Muscle of leg (tissue), 11 donors: Measurements from ENCODE around the gene SPCS3. TPM values are rescaled to one million over a fixed set of nuclear protein-coding genes. Genes with fewer than 3 reads are reported as not detected.
"Not testable (repeated sequence)": the region's sequence is repeated elsewhere in the genome, so short reads cannot be mapped to it uniquely, and the experiment has no call there.

Experiments used
- DNase-seq: peaks from one replicate; pipeline ENCODE4 v3.0.0; 2013
- H3K27ac ChIP-seq: one replicate; pipeline ENCODE4 v1.5.1; 2013; ENCODE audit warnings: mild to moderate bottlenecking, low read length, control low read depth
- H3K27me3 ChIP-seq: one replicate; pipeline ENCODE4 v1.6.1; 2013; ENCODE audit warnings: low read length; ENCODE audit not compliant: control insufficient read depth, insufficient read depth
- H3K36me3 ChIP-seq: one replicate; pipeline ENCODE4 v1.6.1; 2013; ENCODE audit warnings: low read length; ENCODE audit not compliant: control insufficient read depth, insufficient read depth
- H3K4me1 ChIP-seq: one replicate; pipeline ENCODE4 v1.6.1; 2013; ENCODE audit warnings: low read length; ENCODE audit not compliant: control insufficient read depth, insufficient read depth
- H3K4me3 ChIP-seq: one replicate; pipeline ENCODE4 v1.5.1; 2013; ENCODE audit warnings: low read length, control low read depth
- H3K9me3 ChIP-seq: replicated peaks from 2 replicates; pipeline ENCODE4 v1.6.1; 2013; ENCODE audit warnings: low read depth, low read length; ENCODE audit not compliant: control insufficient read depth
- WGBS: methylation state at CpG from one replicate; pipeline ENCODE4 v1.1.5; 2013; ENCODE audit warnings: missing lambda C conversion rate; ENCODE audit not compliant: insufficient coverage; 5-methylcytosine and 5-hydroxymethylcytosine counted together
- polyA plus RNA-seq, 8 donors: library from polyadenylated mRNA; unstranded; fragments of 120-200 nt; gene quantifications; one replicate each; pipeline versions ENCODE4 v1.2.1 to v1.2.3, GENCODE V29; 2013; ENCODE audit warnings: inconsistent platforms in 1 of 8, low replicate concordance in 1 of 8; ENCODE audit not compliant: insufficient read length in 8 of 8, insufficient read depth in 1 of 8
- total RNA-seq: library from RNA; stranded (reverse); fragments of 120-200 nt; gene quantifications from one replicate; pipeline ENCODE4 v1.2.4, GENCODE V29; 2013

Gene SPCS3
- total and polyA plus RNA-seq, 9 donors = 43.0 to 70.4 (median 55.6) TPM

DNA sequence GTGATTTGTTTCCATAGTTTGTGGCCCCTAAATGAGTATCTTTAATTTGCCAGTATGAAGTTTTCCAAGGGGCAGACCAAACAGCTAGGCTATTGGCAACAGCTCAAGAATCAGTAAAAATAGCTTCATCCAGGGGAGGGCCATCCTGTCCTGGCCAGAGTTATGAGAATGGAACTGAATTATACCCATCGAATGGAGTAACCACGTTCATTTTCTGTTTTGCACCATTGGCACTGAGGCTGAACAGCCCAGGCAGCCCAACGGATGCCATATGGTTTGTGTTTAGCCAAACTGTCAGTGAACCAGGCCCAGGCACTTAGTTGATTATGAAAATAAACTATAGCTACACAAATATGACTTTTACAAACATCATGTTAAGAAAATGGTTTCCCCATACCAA lies 33.0 kb upstream of the SPCS3 start:
- DNase-seq = no peak
- WGBS = 86% methylated on average over 1 of the region's 3 CpGs
- H3K36me3 ChIP-seq = no peaks in the 10 kb centered on the region
- no peaks in the 10 kb centered on the region for H3K9me3 ChIP-seq
- no peak overlapping the region for H3K27ac ChIP-seq
- H3K4me3 ChIP-seq = no peak overlapping the region
- H3K27me3 ChIP-seq = no peaks in the 10 kb centered on the region
- H3K4me1 ChIP-seq = no peaks in the 10 kb centered on the region

DNA sequence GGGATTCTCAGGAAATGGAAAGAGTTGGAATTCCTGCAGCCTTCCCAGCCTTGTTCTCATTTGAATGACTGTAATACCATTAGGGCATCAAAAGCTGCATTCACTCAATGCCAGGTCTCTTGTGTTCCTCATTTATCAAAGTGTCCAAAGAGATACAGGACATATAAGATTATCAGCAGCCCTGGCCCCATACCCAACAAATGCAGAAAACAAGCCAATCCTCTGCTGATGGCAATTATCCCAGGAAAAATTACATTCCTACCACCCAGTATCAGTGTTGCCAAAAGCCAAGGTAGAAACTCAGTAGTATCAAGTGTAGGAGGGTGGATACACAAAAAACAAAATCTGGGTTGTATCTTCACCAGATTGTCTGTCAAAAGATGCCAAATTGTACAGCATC lies 32.2 kb upstream of the SPCS3 start:
- no peak for DNase-seq
- no peaks in the 10 kb centered on the region for H3K27me3 ChIP-seq

GRCh38 chr4:176288020-176288419 lies 31.7 kb upstream of the SPCS3 start:
- H3K4me3 ChIP-seq = no peak overlapping the region
- no peak overlapping the region for H3K27ac ChIP-seq
- no peaks in the 10 kb centered on the region for H3K36me3 ChIP-seq
- no peak for DNase-seq
- H3K4me1 ChIP-seq = no peaks in the 10 kb centered on the region
- H3K9me3 ChIP-seq = no peaks in the 10 kb centered on the region
- no peaks in the 10 kb centered on the region for H3K27me3 ChIP-seq

More for the DNA sequence above, 32.2 kb upstream of the SPCS3 start:
- Histone ChIP-seq H3K4me1 (no peaks in the 10 kb centered on the region), H3K9me3 (no peaks in the 10 kb centered on the region), H3K36me3 (no peaks in the 10 kb centered on the region), H3K27ac (no peak overlapping the region), H3K4me3 (no peak overlapping the region)

DNA sequence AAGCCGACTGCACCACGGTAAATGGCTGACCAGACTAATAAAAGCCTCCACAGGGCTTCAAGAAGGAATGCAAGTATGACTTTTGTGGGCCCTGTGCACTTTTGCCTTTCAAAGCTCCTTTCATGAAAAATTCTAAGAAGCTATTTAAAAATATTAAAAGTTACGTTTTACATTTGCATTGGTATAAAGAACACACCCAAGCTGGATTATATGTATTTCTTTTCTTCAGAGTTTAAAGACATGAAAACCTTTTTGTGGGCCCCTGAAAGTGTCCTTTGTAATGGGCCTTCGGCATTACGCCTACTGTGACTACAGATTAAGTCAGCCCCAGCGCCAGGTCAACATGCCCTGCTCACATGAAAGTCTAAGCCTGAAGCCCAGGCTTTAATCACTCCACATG lies 30.2 kb upstream of the SPCS3 start:
- 100% methylated on average over 2 of the region's 6 CpGs for WGBS
- H3K4me3 ChIP-seq = no peak overlapping the region
- no peaks in the 10 kb centered on the region for H3K4me1 ChIP-seq
- H3K27ac ChIP-seq = no peak overlapping the region
- no peaks in the 10 kb centered on the region for H3K9me3 ChIP-seq
- no peaks in the 10 kb centered on the region for H3K27me3 ChIP-seq
- DNase-seq = no peak
- no peaks in the 10 kb centered on the region for H3K36me3 ChIP-seq

DNA sequence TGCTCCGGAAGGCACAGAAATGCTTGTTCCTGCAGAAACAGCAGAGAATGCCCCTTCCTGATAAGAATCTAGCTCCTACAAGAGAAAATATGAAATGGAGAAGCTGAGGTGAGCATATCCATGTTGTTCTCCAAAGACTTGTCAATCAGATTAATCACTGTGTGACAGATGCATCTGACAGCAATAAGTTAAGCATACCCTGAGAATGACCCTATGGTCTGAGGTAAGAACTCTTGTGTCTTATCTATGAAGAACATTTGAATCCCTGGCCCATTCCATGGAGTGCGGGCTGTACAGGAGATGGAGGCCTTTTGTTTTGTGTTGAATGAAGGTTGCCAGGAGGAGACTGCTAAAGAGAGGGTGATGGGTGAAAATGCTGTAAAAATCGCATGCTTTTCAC lies 29.2 kb upstream of the SPCS3 start:
- Histone ChIP-seq H3K27me3 (no peaks in the 10 kb centered on the region), H3K4me1 (no peaks in the 10 kb centered on the region), H3K36me3 (no peaks in the 10 kb centered on the region), H3K4me3 (no peak overlapping the region), H3K9me3 (no peaks in the 10 kb centered on the region), H3K27ac (no peak overlapping the region)
- DNase-seq = no peak
- no CpG with 5 or more reads among the region's 3 CpGs for WGBS

- no CpG with 5 or more reads among the region's 3 CpGs for WGBS
- Histone ChIP-seq H3K27me3 (no peaks in the 10 kb centered on the region), H3K9me3 (no peaks in the 10 kb centered on the region), H3K4me3 (no peak overlapping the region), H3K4me1 (no peaks in the 10 kb centered on the region), H3K36me3 (no peaks in the 10 kb centered on the region), H3K27ac (no peak overlapping the region)
- no peak for DNase-seq
These were observed 28.0 kb upstream of the SPCS3 start for GRCh38 chr4:176291748-176292147.

- Histone ChIP-seq H3K36me3 (no peaks in the 10 kb centered on the region), H3K4me1 (no peaks in the 10 kb centered on the region), H3K27ac (no peak overlapping the region), H3K27me3 (no peaks in the 10 kb centered on the region), H3K9me3 (no peaks in the 10 kb centered on the region), H3K4me3 (no peak overlapping the region)
- WGBS = no CpG with 5 or more reads among the region's 1 CpG
- DNase-seq = no peak
These were observed 26.8 kb upstream of the SPCS3 start for GRCh38 chr4:176292920-176293319.

- H3K9me3 ChIP-seq = no peaks in the 10 kb centered on the region
- whole genome bisulfite sequencing = no CpG with 5 or more reads among the region's 1 CpG
These were observed 26.1 kb upstream of the SPCS3 start for GRCh38 chr4:176293660-176294059.

DNA sequence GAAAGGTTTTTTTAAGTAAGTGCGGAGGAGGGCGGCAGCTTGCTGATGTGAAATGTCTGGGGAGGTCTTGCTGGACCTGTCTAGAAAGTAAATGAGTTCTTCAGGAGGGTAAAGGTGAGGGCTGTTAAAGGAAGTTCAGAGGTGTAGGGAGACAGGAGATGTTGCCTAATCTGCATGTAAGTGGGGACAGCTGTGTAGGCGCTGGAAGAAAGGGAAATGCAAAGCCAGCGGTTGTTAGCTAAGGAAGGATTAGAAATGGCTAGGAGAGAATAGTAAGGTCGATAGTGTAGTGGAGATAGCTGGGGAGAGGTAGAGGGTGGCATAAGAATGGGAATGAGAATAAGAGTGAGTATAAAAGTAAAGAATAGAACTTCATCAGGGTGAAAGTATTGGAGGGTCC lies 23.9 kb upstream of the SPCS3 start:
- H3K27me3 ChIP-seq, H3K4me1 ChIP-seq, H3K9me3 ChIP-seq, H3K4me3 ChIP-seq, H3K27ac ChIP-seq, DNase-seq, H3K36me3 ChIP-seq: not testable (repeated sequence)
- WGBS = 63% methylated on average over 3 of the region's 5 CpGs

More at GRCh38 chr4:176293660-176294059, 26.1 kb upstream of the SPCS3 start:
- Histone ChIP-seq H3K4me1 (no peaks in the 10 kb centered on the region), H3K27me3 (no peaks in the 10 kb centered on the region), H3K27ac (no peak overlapping the region), H3K4me3 (no peak overlapping the region), H3K36me3 (no peaks in the 10 kb centered on the region)
- DNase-seq = no peak

DNA sequence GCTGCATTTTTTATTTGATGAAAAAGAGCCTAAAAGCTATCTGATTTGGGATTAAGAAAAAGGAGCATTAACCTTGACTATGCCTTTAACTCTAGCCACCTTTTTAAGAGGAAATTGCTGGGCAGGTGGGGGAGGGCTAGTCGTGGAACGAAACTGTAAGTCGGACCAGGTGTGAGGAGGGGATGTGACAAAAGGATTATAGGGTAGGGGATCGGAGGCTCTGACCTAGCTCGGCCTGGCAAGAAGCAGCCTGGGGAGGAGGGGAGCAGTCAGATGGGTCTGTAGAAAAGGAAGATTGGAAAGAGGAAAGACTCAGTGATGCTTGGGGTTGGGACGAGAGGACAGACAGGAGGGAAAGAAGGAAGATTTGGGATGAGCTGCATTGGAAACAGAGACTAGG lies 21.1 kb upstream of the SPCS3 start:
- Histone ChIP-seq H3K36me3 (no peaks in the 10 kb centered on the region), H3K9me3 (no peaks in the 10 kb centered on the region), H3K4me1 (no peaks in the 10 kb centered on the region), H3K4me3 (no peak overlapping the region), H3K27me3 (no peaks in the 10 kb centered on the region), H3K27ac (no peak overlapping the region)
- 34% methylated on average over 3 of the region's 6 CpGs for WGBS
- DNase-seq = no peak

GRCh38 chr4:176300036-176300435 lies 19.7 kb upstream of the SPCS3 start:
- Histone ChIP-seq H3K9me3 (no peaks in the 10 kb centered on the region), H3K36me3 (no peaks in the 10 kb centered on the region), H3K4me1 (no peaks in the 10 kb centered on the region), H3K4me3 (no peak overlapping the region), H3K27ac (no peak overlapping the region), H3K27me3 (no peaks in the 10 kb centered on the region)
- 97% methylated on average over 4 of the region's 9 CpGs for WGBS
- DNase-seq = no peak
